GM12801 (cell line): Measurements from ENCODE around the gene HTR3A.

ENCODE experiments used
- CTCF ChIP-seq: IDR thresholded peaks from one replicate; pipeline ENCODE4 v1.5.1; 2011; ENCODE audit warnings: control low read depth; ENCODE audit not compliant: insufficient read length; ENCODE audit errors: extremely low read depth

Gene HTR3A

GRCh38 chr11:113960702-113961330 is 14.1 kb upstream of the HTR3A start:
- no peak for TF ChIP-seq CTCF

- no peak for TF ChIP-seq CTCF
These were observed 7.5 kb upstream of the HTR3A start for GRCh38 chr11:113967361-113967760.

GRCh38 chr11:113971506-113972195 is 3.3 kb upstream of the HTR3A start:
- no peak for TF ChIP-seq CTCF

GRCh38 chr11:113977071-113977490 is 2.2 kb downstream of the HTR3A start:
- TF ChIP-seq CTCF, result no peak

- no peak for TF ChIP-seq CTCF
These were observed 2.8 kb downstream of the HTR3A start for GRCh38 chr11:113977701-113978100.

- no peak for TF ChIP-seq CTCF
These were observed 4.5 kb downstream of the HTR3A start for GRCh38 chr11:113979431-113979830.

- no peak for TF ChIP-seq CTCF
These were observed 5.9 kb downstream of the HTR3A start for GRCh38 chr11:113980785-113981184.
